CD1c-positive myeloid dendritic cell (primary cell): ENCODE measurements around the gene TXNDC8.
A peak's percentile ranks its signal among the peaks of the same experiment; 100 is the strongest.
"Not testable (repeated sequence)": the region's sequence is repeated elsewhere in the genome, so short reads cannot be mapped to it uniquely, and the experiment has no call there.

Experiments
- DNase-seq: peaks from one replicate; pipeline ENCODE4 v3.0.0-alpha.2; 2016; ENCODE audit errors: extremely low spot score

TXNDC8 gene

GRCh38 chr9:110327716-110328115 lies 9.9 kb downstream of the TXNDC8 start:
- DNase-seq: no peak

GRCh38 chr9:110323818-110324217 lies 13.8 kb downstream of the TXNDC8 start:
- no peak for DNase-seq

- DNase-seq: no peak
Observed at GRCh38 chr9:110320651-110321445, 16.8 kb downstream of the TXNDC8 start.

- DNase-seq: no peak
Observed at GRCh38 chr9:110319781-110320492, 17.7 kb downstream of the TXNDC8 start.

GRCh38 chr9:110317911-110318310 lies 19.8 kb downstream of the TXNDC8 start:
- peak; percentile 20 for DNase-seq

- no peak for DNase-seq
Observed at GRCh38 chr9:110316261-110317075, 21.2 kb downstream of the TXNDC8 start.

GRCh38 chr9:110311978-110312377 lies 25.7 kb downstream of the TXNDC8 start:
- DNase-seq: not testable (repeated sequence)

GRCh38 chr9:110309681-110310080 lies 28.0 kb downstream of the TXNDC8 start:
- peak; percentile 83 for DNase-seq

GRCh38 chr9:110308633-110309038 lies 29.0 kb downstream of the TXNDC8 start:
- no peak for DNase-seq

- no peak for DNase-seq
Observed at GRCh38 chr9:110307191-110307590, 30.5 kb downstream of the TXNDC8 start.

GRCh38 chr9:110303133-110303532 lies 34.5 kb downstream of the TXNDC8 start:
- peak; percentile 70 for DNase-seq

- no peak for DNase-seq
Observed at GRCh38 chr9:110298043-110298605, 39.5 kb downstream of the TXNDC8 start.

- no peak for DNase-seq
Observed at GRCh38 chr9:110293248-110293647, 44.4 kb downstream of the TXNDC8 start.

GRCh38 chr9:110291921-110292557 lies 45.6 kb downstream of the TXNDC8 start:
- no peak for DNase-seq

GRCh38 chr9:110290001-110290400 lies 47.7 kb downstream of the TXNDC8 start:
- DNase-seq: no peak

GRCh38 chr9:110288503-110288902 lies 49.2 kb downstream of the TXNDC8 start:
- no peak for DNase-seq

- DNase-seq: no peak
Observed at GRCh38 chr9:110287289-110287680, 50.4 kb downstream of the TXNDC8 start.

- DNase-seq: no peak
Observed at GRCh38 chr9:110284211-110284844, 53.3 kb downstream of the TXNDC8 start.

- DNase-seq: no peak
Observed at GRCh38 chr9:110283751-110284150, 53.9 kb downstream of the TXNDC8 start.

- DNase-seq: no peak
Observed at GRCh38 chr9:110282739-110283081, 55.0 kb downstream of the TXNDC8 start.
